Hematopoietic multipotent progenitor cell (in vitro differentiated cells): ENCODE data around the gene SCGB1D2. TPM values are rescaled to one million over a fixed set of nuclear protein-coding genes. Genes with fewer than 3 reads are reported as not detected.
"Not testable (repeated sequence)": the region's sequence is repeated elsewhere in the genome, so short reads cannot be mapped to it uniquely, and the experiment has no call there.

Experiments
- DNase-seq, 3 donors: peaks; one replicate each; pipeline ENCODE4 v3.0.0-alpha.2; 2011 to 2015; ENCODE audit warnings: low read depth in 2 of 3, low spot score in 2 of 3
- total RNA-seq: library from RNA; depleted of rRNA; stranded (reverse); fragments of >200 nt; gene quantifications from one replicate; pipeline ENCODE4 v1.2.3, GENCODE V29; 2012

The SCGB1D2 gene
- total RNA-seq, result not detected

- DNase-seq, result no peak
Measured at GRCh38 chr11:62242021-62242420, at the start of gene SCGB1D2. TSS of gene SCGB1D2 (plus strand) at chr11:62242239. CDS start at chr11:62242308, 69 bp downstream.

GRCh38 chr11:62193952-62194351 is 48.1 kb upstream of the SCGB1D2 start:
- DNase-seq, result no peak

GRCh38 chr11:62195010-62195409 is 47.0 kb upstream of the SCGB1D2 start:
- DNase-seq, result peak in 1 of 3 donors; percentile 10

- DNase-seq, result no peak
Measured at GRCh38 chr11:62195945-62196344, 46.1 kb upstream of the SCGB1D2 start.

- not testable (repeated sequence) for DNase-seq
Measured at GRCh38 chr11:62197400-62197799, 44.6 kb upstream of the SCGB1D2 start.

GRCh38 chr11:62201376-62201775 is 40.7 kb upstream of the SCGB1D2 start:
- no peak for DNase-seq

GRCh38 chr11:62202910-62203309 is 39.1 kb upstream of the SCGB1D2 start:
- DNase-seq, result no peak

GRCh38 chr11:62204430-62204829 is 37.6 kb upstream of the SCGB1D2 start:
- no peak for DNase-seq

GRCh38 chr11:62205441-62205840 is 36.6 kb upstream of the SCGB1D2 start:
- DNase-seq, result no peak

- DNase-seq, result not testable (repeated sequence)
Measured at GRCh38 chr11:62206276-62207066, 35.6 kb upstream of the SCGB1D2 start.

- no peak for DNase-seq
Measured at GRCh38 chr11:62208785-62209144, 33.3 kb upstream of the SCGB1D2 start.

GRCh38 chr11:62217191-62217748 is 24.8 kb upstream of the SCGB1D2 start:
- peak in 2 of 3 donors; percentile 35 to 67 for DNase-seq

GRCh38 chr11:62221498-62221897 is 20.5 kb upstream of the SCGB1D2 start:
- no peak for DNase-seq

- peak in 1 of 3 donors; percentile 15 for DNase-seq
Measured at GRCh38 chr11:62223095-62223494, 18.9 kb upstream of the SCGB1D2 start.

GRCh38 chr11:62233730-62234129 is 8.3 kb upstream of the SCGB1D2 start:
- DNase-seq, result peak in 1 of 3 donors; percentile 25

GRCh38 chr11:62236187-62236586 is 5.9 kb upstream of the SCGB1D2 start:
- DNase-seq, result no peak

- DNase-seq, result no peak
Measured at GRCh38 chr11:62237499-62237898, 4.5 kb upstream of the SCGB1D2 start.

GRCh38 chr11:62238151-62238550 is 3.9 kb upstream of the SCGB1D2 start:
- DNase-seq, result no peak

GRCh38 chr11:62241095-62241494 is 944 bp upstream of the SCGB1D2 start:
- DNase-seq, result no peak

GRCh38 chr11:62245271-62245753 is 3.3 kb downstream of the SCGB1D2 start:
- DNase-seq, result peak in 2 of 3 donors; percentile 25 to 48

GRCh38 chr11:62251698-62252097 is 9.7 kb downstream of the SCGB1D2 start:
- DNase-seq, result no peak

GRCh38 chr11:62253999-62254542 is 12.0 kb downstream of the SCGB1D2 start:
- DNase-seq, result no peak
